Panc1 (cell line): ENCODE data around the gene WNT2. TPM values are rescaled to one million over a fixed set of nuclear protein-coding genes. Genes with fewer than 3 reads are reported as not detected.

Source experiments
- ATAC-seq: fragments of 200-7000 bp; cut with Tn5 transposase; 2 replicates; pipeline ENCODE4 v1.9.1; 2020; ENCODE audit warnings: mild to moderate bottlenecking, moderate library complexity
- BruUV-seq: library from RNA; stranded (reverse); fragments of 400-500 nt; replicated peaks from 2 replicates; lab custom pipeline; 2021; lab: Mats Ljungman, UMichigan
- CTCF ChIA-PET: fragments of 300-600 bp; sonication (Branson Sonifier 250); formaldehyde crosslinking; loops from one replicate; lab custom pipeline; 2022; ENCODE audit warnings: antibody characterized with exemption; lab: Charles Lee
- POLR2A ChIA-PET: fragments of 300-600 bp; sonication (Branson Sonifier 250); formaldehyde crosslinking; loops from one replicate; lab custom pipeline; 2022; ENCODE audit warnings: antibody characterized with exemption; lab: Charles Lee
- DNase-seq: peaks from one replicate; pipeline ENCODE4 v3.0.0-alpha.2; 2010; ENCODE audit warnings: low read depth, low spot score
- H3K27ac ChIP-seq: 2 replicates; pipeline ENCODE4 v1.5.1; 2011; ENCODE audit warnings: mild to moderate bottlenecking, low read length, inconsistent platforms
- H3K27me3 ChIP-seq: fragments of 200-500 bp; sonication (Bioruptor generic); 2 replicates; pipeline ENCODE4 v1.6.0; 2014; ENCODE audit warnings: low read length, inconsistent platforms; ENCODE audit not compliant: control insufficient read depth, insufficient read depth
- H3K36me3 ChIP-seq: fragments of 200-500 bp; sonication (Bioruptor generic); 2 replicates; pipeline ENCODE4 v1.5.1; 2014; ENCODE audit warnings: inconsistent platforms, mild to moderate bottlenecking, low read length, moderate library complexity; ENCODE audit not compliant: control insufficient read depth, insufficient read depth
- H3K4me1 ChIP-seq: 2 replicates; pipeline ENCODE4 v1.5.1; 2011; ENCODE audit warnings: inconsistent platforms, mild to moderate bottlenecking, low read length, moderate library complexity; ENCODE audit not compliant: control insufficient read depth, insufficient read depth
- H3K4me3 ChIP-seq, 2 experiments: 2 replicates each; pipeline ENCODE4 v1.5.1; 2011 to 2012; ENCODE audit warnings: low read depth in 2 of 2, low read length in 2 of 2, mild to moderate bottlenecking in 2 of 2, inconsistent platforms in 1 of 2, moderate library complexity in 1 of 2
- H3K9me3 ChIP-seq: fragments of 200-500 bp; sonication (Bioruptor generic); 2 replicates; pipeline ENCODE4 v1.5.1; 2014; ENCODE audit warnings: low read depth, mild to moderate bottlenecking, inconsistent platforms, low read length, moderate library complexity; ENCODE audit not compliant: control insufficient read depth, insufficient read depth
- CTCF ChIP-seq: fragments of 450-650 bp; IDR thresholded peaks from 2 replicates; pipeline ENCODE4 v1.5.1; 2017; ENCODE audit warnings: mild to moderate bottlenecking
- POLR2AphosphoS5 ChIP-seq: IDR thresholded peaks from 2 replicates; pipeline ENCODE4 v1.6.1; 2012; ENCODE audit warnings: mild to moderate bottlenecking, low read depth, low read length, moderate library complexity
- REST ChIP-seq, 2 experiments: IDR thresholded peaks; 2 replicates each; pipeline ENCODE4 v1.6.1; 2011 to 2012; ENCODE audit warnings: low read depth in 2 of 2, control low read depth in 1 of 2, low read length in 1 of 2, mild to moderate bottlenecking in 1 of 2, moderate library complexity in 1 of 2; ENCODE audit not compliant: insufficient read depth in 1 of 2
- SIN3A ChIP-seq: IDR thresholded peaks from 2 replicates; pipeline ENCODE4 v1.6.1; 2012; ENCODE audit warnings: low read depth, mild to moderate bottlenecking, low read length, moderate library complexity, borderline replicate concordance; ENCODE audit not compliant: insufficient read depth
- TCF7L2 ChIP-seq: IDR thresholded peaks from 2 replicates; pipeline ENCODE4 v1.6.1; 2011; ENCODE audit warnings: mild to moderate bottlenecking, low read depth, low read length, inconsistent platforms
- in situ Hi-C: cut with HindIII; loops from 2 replicates; pipeline ENCODE4 v1.10.0; 2016; ENCODE audit warnings: low sequenced_read_pairs, low pct_unique_long_range_greater_than_20kb
- intact Hi-C: fragments of 100-400 bp; cut with micrococcal nuclease; formaldehyde crosslinking; loops from one replicate; pipeline ENCODE4 v1.10.0; 2022; ENCODE audit not compliant: unreplicated experiment
- total RNA-seq: library from RNA; stranded (reverse); gene quantifications from one replicate; pipeline ENCODE4 v1.2.1, GENCODE V29; 2021; ENCODE audit not compliant: unreplicated experiment

Gene WNT2
- total RNA-seq, 1 experiment from 2014 or later = not detected

GRCh38 chr7:117269417-117269816, 53.4 kb downstream of the WNT2 start:
- CTCF ChIA-PET = no interaction called here
- H3K9me3 ChIP-seq = no peaks in the 10 kb centered on the region
- DNase-seq (peak; percentile 45), ATAC-seq (peak; percentile 58; the same call in 1 of the 2 replicates)
- H3K36me3 ChIP-seq = no peaks in the 10 kb centered on the region
- H3K4me1 ChIP-seq = no peaks in the 10 kb centered on the region
- TF ChIP-seq CTCF = no peak
- TF ChIP-seq POLR2AphosphoS5 = no peak
- no peak for TF ChIP-seq SIN3A
- TF ChIP-seq TCF7L2 = no peak
- no peak for TF ChIP-seq REST (IDR thresholded peaks at IDR 0.05; ENCODE audit: insufficient read depth in 1 of 2, low read depth in 2 of 2, low read length in 1 of 2)
- POLR2A ChIA-PET = no interaction called here
- in situ Hi-C loops (no loop called here), intact Hi-C loops (no loop called here)
- H3K27me3 ChIP-seq = no peaks in the 10 kb centered on the region
- no peak overlapping the region for H3K27ac ChIP-seq
- BruUV-seq = no TSS peak
- no peak overlapping the region for H3K4me3 ChIP-seq

GRCh38 chr7:117264716-117265115, 58.1 kb downstream of the WNT2 start:
- DNase-seq = no peak
- Histone ChIP-seq H3K27ac (no peak overlapping the region), H3K36me3 (no peaks in the 10 kb centered on the region), H3K9me3 (no peaks in the 10 kb centered on the region), H3K27me3 (0 out of 2 replicates have a peak, but pooled peaks cover 2% of the 10 kb centered on the region), H3K4me3 (no peak overlapping the region), H3K4me1 (no peaks in the 10 kb centered on the region)
- ChIA-PET CTCF (no interaction called here), POLR2A (no interaction called here)
- no TSS peak for BruUV-seq
- TF ChIP-seq REST (IDR thresholded peaks at IDR 0.05; ENCODE audit: insufficient read depth in 1 of 2, low read depth in 2 of 2, low read length in 1 of 2) (no peak), SIN3A (no peak), TCF7L2 (no peak)
- in situ Hi-C loops (no loop called here), intact Hi-C loops (no loop called here)
- ATAC-seq = no peak
